ENCODE data around the gene CDON. TPM values are rescaled to one million over a fixed set of nuclear protein-coding genes. Genes with fewer than 3 reads are reported as not detected.
"Not testable (repeated sequence)": the region's sequence is repeated elsewhere in the genome, so short reads cannot be mapped to it uniquely, and the experiment has no call there.

CDON gene
- polyA plus RNA-seq, 1 donor, result 30.9 TPM

GRCh38 chr11:126046570-126047195, 16.0 kb downstream of the CDON start:
- DNase-seq, result no peak

DNA sequence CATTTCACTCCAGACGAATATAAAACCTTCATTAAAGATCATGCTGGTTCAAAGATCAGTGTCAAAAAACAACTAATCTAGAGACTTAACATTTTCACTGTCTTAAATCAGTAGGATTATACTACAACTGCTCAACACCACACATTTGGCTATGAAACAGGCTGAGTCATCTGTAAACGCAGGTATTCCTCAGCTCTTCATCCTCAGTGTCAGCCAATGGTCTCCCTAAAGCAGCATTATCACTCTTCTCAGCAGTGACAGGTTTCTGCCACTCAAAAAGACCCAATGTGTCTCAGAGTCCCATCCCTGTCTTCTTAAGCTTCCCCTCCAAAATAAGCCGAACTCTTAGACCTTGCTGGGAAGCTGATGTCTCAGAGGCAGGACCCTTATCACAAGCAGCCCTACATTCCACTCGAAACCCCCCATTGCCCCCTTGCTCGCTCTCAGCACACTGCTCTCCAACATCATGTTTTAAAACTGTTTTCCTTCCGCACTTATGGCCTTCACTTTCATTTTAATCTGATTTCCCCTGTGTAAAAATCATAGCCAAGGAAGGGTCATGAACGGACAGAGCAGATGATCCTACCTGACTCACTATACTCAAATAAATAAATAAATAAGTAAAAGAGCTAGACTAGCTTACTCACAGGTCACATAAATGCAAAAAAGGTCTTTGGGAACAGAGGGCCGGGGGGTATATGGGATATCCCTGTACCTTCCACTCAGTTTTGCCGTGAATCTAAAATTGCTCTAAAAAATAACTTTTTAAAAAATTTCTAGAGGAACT, 23.0 kb downstream of the CDON start:
- no peak for DNase-seq

DNA sequence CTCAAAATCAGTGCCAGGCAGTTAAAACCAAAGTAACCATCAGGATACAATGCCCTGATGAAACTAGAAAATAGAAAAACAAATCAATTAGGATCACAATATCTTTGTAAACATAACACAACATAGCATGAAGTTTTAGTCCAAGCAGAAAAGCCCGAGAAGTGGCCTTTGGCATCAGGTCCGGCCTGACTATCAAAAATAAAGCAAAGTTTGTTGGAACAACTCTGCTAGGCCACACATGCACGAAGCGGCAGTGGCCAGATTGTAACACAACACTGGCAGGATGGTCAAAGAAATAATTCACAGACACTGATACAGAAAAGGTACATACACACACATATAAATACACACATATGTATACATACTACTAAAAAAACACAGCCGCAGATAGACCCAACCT, 26.9 kb downstream of the CDON start:
- DNase-seq, result no peak

DNA sequence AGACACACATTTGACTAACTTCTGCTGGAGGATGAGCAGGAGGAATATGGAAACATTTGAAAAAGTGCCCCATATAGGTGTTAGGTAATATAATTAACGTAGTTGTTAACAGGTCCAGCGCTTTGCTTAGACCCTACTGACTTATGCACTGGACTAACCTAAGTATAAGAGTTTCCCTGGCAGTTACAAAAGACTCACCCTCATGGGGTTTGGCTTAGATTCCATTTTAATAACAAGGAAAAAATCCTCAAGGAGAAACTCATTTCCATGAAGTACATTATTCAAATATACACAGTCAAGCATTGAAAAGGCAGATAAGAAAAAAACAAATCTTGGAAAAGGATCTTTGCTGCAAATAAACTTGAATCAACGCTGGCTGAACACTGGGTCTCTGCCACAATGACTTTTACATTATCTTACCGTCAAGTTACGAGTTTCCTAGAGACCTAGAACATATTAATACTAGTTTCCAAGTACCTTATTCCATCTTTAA, 27.7 kb downstream of the CDON start:
- no peak for DNase-seq

- no peak for DNase-seq
Observed at GRCh38 chr11:126034039-126034932, 28.4 kb downstream of the CDON start.

- no peak for DNase-seq
Observed at GRCh38 chr11:126032375-126032774, 30.3 kb downstream of the CDON start.

- DNase-seq, result no peak
Observed at GRCh38 chr11:126029805-126030204, 32.9 kb downstream of the CDON start.

DNA sequence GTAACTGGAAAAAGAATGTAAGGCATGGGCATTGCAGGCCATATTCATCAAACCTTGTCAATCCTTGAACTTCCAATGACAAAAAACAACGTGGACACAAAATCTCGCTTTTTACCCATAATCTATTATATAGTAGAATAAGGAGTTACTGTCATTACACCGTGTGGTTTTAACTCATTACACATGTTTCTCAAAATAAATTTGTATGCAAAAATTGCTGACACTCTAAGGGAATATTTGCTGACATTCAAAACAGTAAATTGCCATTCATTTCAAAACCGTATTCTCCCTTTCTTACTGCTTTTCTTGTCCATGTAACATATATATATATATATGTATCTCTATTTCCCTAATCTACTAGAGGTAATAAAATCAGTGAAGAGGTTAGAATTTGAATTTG, 33.4 kb downstream of the CDON start:
- no peak for DNase-seq

- not testable (repeated sequence) for DNase-seq
Observed at GRCh38 chr11:126028534-126028933, 34.1 kb downstream of the CDON start.

- no peak for DNase-seq
Observed at GRCh38 chr11:126026579-126026978, 36.1 kb downstream of the CDON start.

- no peak for DNase-seq
Observed at GRCh38 chr11:126025822-126026221, 36.8 kb downstream of the CDON start.

DNA sequence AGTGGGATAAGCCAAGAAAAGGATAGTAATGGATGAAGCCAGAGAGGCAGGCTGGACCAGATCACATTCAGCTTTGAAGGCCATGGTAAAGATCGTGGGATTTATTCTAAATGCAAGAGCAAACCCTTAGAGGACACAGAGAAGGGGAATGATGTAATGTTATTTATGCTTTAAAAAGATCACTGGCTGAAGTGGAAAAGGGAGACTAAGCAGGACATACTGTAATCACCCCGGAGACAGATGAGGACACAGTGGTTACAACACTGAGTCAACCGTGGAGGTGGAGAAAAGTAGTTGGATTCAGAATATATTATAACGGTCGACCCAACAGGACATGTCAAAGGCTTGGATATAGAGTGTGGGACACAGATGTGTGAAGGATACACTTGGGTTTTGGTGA, 38.5 kb downstream of the CDON start:
- no peak for DNase-seq

GRCh38 chr11:126012852-126013251, 49.8 kb downstream of the CDON start:
- no peak for DNase-seq

- DNase-seq, result no peak
Observed at GRCh38 chr11:126011754-126012153, 50.9 kb downstream of the CDON start.

GRCh38 chr11:126011265-126011664, 51.4 kb downstream of the CDON start:
- DNase-seq, result no peak

DNA sequence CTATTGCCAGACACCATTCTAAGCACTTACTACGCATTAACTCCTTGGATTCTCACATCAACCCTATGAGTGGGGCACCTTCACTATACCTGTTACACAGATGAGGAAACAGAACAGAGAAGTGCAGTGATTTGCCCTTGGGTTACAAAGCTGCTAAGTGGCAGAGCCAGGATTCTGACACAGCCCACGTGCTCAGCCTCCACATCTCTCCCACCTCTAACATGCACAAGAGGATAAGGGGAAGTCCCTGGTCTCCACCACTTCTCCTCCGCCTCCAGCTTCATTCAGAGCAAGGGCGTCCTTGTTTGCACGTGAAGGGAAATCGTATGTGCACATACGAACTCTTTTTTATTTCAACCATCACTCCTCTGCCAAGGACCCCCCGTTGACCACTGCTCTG, 53.7 kb downstream of the CDON start:
- no peak for DNase-seq

GRCh38 chr11:126007238-126007637, 55.4 kb downstream of the CDON start:
- no peak for DNase-seq

DNA sequence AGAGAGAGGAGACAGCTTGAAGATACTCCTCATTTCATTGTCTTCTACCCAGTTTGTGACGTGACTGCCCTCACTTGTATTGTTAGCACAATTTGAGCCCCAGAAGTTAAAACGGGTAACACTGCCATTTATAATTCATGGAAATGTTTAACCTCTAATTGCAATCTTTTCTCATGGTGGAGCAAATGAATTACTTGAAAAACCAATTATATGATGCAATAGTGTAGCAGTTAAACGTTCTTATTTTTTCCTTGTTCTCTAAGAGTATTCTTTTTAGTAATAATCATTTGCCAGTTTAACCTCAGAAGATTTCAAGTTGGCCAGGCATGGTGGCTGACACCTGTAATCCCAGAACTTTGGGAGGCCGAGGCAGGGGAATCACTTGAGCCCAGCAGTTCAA, 56.6 kb downstream of the CDON start:
- no peak for DNase-seq

DNA sequence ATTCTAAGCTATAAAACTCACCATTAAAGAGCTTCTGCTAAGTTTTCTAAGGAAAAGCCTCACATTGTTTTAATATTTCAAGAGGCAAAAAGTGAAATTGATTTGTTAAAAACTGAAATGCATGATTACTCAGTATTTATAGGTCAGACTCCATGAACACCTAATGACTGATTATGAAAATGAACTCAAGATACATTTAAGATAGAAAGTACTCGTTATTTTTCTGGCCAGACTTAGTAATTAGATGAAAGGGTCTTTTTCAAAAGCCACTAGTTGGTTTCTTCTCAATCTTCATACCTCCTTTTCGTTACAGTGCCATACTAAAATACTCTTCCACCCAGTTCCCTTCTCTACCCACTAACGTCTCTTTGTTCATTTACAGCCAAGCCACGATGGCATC, 60.5 kb downstream of the CDON start:
- DNase-seq, result no peak

- no peak for DNase-seq
Observed at GRCh38 chr11:125999234-125999880, 63.3 kb downstream of the CDON start.

GRCh38 chr11:125998267-125998666, 64.4 kb downstream of the CDON start:
- DNase-seq, result no peak

DNA sequence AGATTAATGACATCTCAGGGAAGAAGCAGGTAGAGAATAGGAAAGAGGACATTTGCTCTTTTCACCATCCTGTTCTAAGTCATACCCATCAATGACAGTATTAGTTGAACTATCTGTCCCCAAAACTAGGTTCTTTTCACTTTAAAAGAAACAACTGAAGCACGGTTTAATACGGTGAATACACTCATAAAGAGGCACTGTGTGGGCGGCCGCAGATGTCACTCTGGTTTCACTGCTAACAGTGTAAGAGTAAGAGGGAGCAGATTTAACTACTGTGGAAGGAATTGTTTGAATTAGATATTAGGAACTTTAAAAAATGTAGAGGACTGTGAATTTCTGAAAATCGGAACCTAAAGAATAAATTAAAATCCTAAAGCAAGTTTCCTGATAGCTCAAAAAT, 67.4 kb downstream of the CDON start:
- no peak for DNase-seq
